COLO668 (cell line): ENCODE data around the gene TMEM100.

Experiments
- DNase-seq: peaks from one replicate; lab custom pipeline; 2025; ENCODE audit not compliant: unreplicated experiment; lab: John Stamatoyannopoulos, UW

TMEM100 gene, protein sequence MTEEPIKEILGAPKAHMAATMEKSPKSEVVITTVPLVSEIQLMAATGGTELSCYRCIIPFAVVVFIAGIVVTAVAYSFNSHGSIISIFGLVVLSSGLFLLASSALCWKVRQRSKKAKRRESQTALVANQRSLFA

DNA sequence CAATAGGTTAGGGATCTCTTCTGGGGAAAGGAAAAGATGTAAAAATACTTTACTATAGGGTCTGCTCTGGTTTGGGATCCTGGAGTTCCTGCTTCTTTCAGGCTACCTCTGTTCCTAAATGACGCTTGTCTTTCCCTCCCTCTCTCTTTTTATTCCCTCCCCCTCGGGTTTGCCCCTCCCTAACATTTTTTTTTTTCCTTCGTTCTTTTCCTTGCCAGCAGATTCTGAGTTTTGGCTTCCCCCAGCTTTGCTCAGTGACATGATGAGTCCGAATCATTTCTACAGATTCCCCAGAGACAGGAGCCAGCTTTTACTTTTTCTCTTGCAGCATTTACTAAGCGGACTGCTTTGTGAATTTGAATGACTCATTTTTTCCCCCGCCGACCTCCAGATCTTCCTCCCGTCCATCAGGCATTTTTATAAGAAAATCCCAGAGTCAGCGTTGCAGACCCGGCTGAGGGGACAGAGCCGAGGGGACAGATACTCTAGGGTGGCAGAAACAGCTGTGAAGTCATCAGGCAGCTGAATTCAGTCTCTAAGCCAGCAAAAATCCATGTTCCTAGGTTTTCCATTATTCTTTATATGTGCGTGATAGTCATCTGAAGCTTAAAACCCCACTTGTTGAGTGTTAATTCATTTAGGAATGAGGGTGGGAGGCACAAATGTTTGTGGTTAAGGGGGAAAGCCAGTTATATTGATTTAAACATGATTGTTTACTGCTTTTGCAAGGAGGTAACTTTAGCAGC lies at the start of gene TMEM100:
Gene TMEM100, minus strand, starts transcription at position 123 of the 746 bp plus-strand sequence. CDS start 1,794 bp downstream, outside the sequence.
- no peak for DNase-seq

DNA sequence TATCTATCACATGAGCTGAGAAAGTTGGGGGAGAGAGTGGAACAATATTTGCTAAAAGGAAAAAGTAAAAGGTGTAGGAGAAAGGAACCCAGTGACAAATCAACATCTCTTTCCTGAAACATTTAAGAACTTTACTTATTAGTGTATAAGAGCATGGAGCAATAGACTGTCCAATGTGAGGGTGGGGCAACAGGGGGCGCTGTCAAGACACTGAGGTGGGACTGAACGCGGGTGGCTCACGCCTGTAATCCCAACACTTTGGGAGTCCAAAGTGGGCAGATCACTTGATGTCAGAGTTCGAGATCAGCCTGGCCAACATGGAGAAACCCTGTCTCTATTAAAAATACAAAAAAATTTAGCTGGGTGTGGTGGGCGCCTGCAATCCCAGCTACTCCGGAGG lies 49.4 kb upstream of the TMEM100 start:
- DNase-seq = no peak

DNA sequence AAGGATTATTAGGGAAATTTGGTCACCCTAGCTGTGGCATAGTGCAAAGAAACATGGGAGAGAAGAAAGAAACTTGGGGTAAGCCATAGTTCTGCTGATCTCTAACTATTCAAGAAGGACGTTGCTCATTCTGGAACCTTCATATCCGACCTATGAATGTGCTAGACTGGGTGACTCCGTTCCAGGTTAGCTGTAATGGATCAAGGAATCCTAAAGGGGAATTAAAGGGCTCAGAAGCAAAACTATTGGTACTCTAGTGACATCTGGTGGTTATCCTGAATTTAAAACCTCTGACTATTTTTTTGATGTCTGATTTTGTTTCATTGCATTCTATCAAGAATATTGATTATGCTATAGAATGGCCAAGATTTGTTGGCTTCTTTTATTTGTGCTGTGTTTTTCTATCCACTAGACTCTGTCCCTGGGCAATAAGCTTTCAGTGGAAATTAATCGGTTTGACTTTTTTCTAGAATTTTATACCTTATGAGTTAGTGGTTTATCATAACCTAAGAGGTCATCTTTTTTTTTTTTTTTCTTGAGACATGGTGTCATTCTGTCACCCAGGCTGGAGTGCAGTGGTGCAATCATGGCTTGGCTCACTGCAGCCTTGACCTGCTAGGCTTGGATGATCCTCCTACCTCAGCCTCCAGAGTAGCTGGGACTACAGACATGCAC lies 47.7 kb upstream of the TMEM100 start:
- no peak for DNase-seq

DNA sequence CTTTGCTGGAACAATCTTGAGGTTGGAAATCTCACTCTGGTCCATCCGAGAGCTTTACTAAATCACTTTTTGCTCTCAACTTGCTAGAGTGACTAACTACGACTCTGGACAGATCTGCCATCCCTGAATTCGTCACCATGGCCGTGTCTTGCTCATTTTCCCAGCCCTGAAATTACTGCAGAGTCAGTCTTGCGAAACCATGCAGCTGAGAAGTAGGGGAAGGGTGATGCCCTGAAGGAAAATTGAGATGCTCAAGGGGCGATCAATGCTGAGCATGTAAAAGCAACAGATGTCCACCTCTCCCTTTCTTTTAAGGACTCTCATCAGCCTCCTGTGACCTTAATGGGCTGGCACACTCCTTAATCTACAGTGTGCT lies 46.9 kb upstream of the TMEM100 start:
- no peak for DNase-seq

DNA sequence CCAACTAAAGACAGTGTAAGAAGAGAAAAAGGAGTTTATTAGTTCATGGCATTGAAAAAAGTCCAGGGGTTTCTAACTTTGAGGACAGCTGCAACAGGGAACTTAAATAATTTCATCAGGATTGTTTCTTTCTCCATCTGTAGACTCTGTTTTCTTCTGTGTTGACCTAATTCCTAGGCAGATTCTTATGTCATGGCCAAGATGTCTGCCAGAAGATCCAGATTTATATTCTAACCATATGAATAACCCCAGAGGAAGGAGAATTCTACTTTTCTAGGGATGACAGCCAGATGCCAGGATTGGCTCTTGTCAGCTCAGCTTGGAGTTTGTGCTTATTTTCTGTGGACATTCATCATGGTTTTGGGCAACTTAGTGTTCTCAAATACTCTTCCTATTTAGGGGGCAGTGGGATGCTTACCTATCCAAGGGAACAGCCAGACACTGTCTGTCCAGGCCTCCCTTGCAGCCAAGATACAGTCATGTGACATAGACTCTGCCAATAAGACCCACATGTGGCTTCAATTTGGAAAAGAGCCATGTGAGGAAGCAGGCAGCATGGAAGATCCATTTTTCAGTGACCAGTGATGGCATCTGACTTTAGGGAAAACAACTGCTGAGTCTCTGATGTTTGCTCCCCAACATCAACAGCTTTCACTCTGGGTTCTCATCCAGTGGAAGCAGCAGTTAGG lies 46.4 kb upstream of the TMEM100 start:
- DNase-seq = no peak

DNA sequence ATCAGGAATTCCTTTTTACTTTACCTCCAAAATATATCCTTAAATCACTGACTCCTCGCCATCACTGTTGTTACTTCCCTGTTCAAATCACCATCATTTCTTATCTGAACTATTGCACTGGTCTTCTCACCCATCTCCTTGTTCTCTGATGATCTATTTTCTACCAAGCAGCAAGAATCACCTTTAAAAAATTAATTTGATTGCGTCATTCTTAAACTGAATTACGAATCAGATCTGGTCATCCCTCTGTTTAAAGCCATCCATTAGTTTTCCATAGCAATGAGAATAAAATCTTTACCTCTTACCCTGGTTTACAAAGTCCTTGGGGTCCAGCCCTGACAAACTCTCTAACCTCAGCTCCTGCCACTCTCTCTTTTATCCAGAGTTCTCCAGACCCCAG lies 42.8 kb upstream of the TMEM100 start:
- DNase-seq = no peak

DNA sequence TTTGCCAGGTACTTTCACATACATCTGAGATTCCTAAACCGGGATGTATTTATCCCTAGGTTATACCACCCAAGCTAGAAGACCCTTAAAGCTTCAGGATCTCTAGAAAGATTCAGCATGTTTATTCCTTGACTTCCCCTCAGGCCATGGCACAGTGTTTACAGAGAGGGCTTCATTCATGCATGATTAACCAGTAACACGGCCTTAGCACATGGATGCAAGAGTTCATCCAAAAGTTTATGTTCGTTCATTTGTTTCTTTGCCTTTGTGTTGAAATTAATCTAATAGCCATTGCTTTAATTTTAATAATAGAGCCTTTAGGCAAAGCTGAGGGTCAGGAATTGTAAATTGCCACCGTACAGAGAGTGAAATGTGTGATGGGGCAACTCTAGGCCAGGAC lies 41.9 kb upstream of the TMEM100 start:
- no peak for DNase-seq

DNA sequence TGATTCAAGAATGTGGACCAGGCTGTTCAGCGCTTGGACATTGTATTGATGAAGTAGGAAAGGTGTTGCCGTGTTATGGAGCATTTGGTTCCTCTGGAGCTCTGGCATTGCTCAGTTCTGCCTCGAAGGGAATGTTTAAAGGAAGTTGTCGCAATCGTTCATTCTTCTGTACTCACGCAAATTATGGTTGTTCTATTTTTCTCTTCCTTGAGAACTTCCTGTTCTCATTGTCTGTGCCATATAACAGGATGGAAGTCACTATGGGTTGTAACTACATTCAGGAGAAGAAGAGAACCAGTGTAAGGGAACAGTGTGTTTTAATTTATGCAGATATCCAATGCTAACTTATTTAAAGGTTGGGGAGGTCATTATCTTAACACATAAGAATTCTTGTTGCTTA lies 41.2 kb upstream of the TMEM100 start:
- DNase-seq = no peak

DNA sequence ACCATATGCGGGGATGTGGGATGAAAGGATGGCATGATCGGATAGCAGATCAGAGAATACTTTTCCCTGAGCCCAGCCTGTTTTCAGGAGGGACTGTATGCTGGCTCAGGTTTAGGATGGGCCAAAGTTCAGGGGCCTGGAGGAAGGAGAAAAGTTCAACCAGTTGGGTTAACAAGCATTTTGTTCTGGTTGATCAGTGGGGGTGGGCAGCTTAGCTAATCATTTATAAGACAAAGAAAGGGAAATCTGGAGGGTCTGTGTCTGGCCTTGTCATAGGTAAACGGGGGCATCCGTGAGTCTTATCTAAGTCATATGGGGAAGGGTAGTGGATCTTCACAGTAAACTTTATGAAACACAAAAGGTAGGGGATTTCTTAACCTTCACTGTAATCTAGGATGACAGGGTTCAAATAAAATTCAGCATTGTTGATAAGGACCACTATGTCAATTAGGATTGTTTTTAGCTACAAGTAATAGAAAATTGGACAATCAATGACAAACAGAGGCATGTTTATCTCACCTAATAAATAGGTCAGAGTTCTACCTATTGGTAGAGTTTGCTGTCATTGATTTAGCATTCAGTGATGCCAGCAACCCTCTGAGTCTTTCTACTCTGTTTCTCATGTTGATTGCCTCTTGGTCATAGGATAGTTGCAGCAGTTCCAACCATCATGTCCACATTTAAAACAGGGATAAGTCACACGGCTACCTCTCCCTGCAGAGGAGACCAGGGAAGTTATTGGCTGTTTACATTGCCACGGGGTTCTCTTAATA lies 39.6 kb upstream of the TMEM100 start:
- no peak for DNase-seq

DNA sequence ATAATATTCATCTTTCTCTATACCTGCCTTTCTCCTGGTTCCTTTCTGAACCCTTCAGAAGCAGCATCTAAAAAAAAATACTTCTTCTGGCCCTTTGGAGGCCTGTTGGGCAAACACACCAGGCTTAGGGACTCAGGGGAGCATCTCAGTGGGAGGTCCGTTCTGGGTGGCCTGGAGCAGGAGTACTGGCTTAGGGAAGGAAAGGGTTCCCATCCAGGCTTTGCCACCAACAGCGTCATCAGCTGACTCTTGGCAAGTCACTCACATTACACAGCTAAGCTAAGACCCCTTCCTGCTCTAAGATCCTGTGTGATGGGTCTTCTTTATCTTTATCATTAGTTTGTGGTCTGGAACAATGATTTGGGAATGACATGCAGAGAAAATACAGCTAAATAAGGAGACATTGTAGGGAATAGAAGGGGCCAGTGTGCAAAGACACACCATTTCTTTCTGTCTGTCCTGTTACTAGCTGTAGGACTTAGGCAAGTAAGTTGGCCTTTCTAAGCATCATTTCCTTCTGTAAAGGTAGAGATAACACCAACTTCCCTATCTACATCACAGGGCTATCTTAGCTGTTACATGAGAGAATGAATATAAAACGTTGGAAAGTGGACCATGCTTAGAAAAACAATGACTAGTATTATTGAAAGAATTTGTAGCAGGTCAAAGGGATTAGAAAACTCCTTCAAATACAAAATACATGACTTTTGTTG lies 38.1 kb upstream of the TMEM100 start:
- no peak for DNase-seq

DNA sequence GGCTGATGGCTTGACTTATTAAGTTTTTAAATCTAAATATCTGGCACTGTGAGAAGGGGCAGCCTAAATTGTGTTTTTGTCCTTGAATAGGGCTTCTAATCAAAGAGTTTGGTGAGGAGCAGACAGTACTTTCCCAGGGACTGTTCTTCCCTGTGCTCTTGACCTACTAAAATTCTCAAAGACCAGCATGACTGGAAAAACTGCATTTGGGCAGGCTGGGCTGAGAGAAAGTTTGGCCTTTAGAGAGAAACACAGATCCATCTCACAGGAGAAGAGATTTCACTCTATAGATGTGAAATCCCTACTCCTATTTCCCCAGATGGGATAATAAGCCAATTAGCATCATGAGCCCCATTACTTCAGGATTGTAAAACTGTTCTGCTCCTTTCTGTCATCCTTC lies 35.5 kb upstream of the TMEM100 start:
- DNase-seq = no peak

DNA sequence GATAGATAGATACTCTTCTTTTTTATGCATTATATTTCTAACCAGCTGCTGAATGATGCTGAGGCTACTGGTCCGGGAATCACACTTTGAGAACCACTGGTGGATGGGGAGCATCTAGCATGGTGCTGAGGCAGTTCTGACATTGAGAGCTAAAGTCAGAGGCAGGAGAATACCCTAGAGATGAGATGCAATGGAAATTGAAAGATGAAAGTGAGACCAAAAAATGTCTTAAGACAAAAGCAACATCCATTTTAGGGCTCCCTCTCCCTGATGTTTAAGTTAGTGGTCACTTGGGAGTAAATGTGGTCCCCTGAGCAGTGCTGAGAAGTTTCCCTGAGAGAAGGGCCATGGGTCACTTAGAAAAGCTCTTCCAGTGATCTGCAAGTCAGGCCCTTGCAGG lies 35.0 kb upstream of the TMEM100 start:
- no peak for DNase-seq

DNA sequence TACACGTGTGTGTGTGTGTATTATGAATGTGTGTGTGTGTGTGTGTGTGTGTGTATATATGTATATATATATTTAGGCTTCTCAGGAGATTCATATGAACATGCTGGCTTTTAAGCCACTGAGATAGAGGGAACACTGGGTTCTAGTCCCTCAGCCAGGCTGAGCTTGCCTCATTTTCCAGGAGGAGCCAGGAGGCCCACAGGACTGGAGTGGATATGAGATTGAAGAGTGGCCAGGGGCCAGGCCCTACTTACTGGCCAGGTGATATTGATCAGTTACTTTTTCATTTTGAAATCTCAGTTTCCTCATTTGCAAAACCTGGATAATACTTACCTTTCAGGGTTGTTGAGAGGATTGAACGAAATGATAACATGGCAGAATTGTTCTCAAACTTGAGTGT lies 34.0 kb upstream of the TMEM100 start:
- no peak for DNase-seq

DNA sequence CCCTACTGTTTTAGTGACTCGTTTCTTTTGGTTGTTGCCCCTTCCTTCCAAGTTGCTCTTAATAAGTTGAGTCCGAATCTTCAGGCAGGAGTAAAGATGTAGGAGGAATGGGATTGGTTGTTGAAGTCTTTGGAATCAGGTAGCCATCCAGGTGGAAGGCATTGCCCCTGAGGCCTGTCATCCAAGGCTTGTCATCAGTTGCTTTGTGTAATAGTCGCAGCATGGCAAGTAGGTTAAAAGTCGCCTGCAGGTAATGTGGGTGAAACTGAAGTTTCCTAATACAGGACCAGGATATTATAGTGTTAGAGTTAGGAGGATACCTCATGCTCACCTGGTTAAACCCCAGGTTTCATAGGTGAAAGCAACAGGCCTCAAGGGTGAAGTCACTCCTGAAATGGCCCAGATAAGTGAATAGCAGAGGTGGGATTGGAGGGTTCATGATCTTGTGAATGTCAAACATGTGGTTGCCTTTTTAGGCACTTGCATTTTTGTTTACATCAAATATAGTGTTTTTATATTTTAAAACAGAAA lies 29.1 kb upstream of the TMEM100 start:
- DNase-seq = no peak

DNA sequence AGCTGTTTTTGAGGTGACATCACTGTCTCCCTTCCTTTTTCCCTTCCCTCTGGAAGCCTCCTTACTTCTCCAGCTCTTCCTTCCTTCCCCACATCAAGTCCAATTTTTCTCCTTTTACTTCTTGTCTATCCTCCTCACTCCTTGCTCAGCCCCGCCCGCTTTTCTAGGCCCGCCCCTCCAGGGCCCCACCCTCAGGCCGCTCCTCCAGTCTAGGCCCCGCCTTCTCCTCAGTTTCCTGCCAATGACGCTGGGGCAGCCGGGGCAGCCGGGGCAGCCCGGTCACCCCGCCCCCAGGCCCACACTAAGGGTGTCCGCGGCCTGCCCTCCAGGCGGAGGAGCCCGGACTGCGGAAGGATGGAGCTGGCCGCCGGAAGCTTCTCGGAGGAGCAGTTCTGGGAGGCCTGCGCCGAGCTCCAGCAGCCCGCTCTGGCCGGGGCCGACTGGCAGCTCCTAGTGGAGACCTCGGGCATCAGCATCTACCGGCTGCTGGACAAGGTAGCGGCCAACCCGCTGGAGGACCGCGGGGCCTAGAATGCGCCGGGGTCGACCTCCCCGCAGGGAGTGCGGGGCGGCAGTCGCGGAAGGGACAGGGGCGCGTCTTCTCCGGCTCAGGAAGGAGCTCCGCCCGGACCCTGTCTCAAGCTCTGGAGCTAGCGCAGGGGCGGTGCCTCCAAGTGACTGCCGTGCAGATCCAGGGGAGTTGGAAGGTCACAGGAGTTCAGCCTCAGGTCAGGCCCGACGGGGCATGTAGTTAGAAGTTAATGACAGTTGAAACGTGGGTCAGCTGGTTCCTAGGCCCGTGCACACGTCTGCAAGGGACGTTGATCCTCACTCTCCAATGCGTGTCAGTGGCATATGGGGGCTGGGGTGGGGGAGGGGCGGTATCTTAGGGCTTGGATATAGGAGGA lies 28.3 kb upstream of the TMEM100 start, which contains the start of gene PCTP:
Gene PCTP, plus strand, starts transcription at position 302 of the 908 bp plus-strand sequence. Its CDS starts 53 bp downstream, at position 355.
- peak; percentile 63 for DNase-seq

DNA sequence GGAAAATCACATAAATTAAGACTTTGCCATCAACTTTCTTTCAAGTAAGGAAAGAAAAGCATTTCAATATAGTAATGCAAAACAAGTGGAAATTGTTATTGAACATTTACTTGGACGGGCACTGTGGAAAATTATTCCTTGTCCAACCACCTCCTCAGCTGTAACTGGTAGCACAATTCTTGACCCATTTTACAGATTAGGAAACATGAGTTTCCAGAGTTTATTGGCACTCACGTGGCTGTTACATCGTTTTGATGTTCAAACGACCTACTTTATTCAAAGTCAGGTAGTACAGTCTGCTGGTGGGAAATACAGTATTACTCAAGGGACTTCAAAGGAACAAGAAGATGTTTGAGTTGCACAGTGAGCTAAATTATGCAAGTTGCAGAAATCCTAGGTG lies 27.3 kb upstream of the TMEM100 start:
- DNase-seq = no peak

DNA sequence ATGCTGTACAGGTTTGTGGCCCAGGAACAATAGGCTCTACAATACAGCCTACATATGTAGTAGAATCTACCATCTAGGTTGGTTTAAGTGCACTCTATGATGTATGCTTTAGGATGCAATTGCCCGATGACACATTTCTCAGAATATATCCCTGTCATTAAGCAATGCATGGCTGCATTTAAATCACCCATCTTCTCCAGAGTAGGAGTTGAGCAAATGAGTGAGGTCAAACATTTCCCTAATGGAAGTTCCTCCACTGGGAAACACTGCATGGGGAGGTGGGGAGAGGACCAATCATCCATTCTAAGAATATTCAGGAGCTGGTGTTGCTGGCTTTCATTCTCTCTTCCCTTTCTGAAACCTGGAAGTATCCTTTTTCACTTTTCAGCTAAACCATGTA lies 26.2 kb upstream of the TMEM100 start:
- no peak for DNase-seq

DNA sequence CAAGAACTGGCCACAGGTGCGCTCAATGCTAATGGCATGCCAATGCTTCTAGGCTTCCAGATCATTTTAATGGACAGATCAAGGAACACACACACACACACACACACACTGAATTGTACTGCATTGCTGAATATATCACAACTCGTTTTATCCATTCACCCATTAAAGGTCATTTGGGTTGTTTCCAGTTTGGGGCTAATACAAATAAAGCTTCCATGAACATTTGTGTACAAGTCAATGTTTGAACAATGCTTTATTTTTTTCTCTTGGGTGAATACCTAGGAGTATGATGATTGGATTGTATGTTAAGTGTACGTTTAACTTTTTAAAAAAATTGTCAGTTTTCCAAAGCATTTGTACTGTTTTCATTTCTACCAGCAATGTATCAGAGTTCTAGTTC lies 24.5 kb upstream of the TMEM100 start:
- DNase-seq = no peak

DNA sequence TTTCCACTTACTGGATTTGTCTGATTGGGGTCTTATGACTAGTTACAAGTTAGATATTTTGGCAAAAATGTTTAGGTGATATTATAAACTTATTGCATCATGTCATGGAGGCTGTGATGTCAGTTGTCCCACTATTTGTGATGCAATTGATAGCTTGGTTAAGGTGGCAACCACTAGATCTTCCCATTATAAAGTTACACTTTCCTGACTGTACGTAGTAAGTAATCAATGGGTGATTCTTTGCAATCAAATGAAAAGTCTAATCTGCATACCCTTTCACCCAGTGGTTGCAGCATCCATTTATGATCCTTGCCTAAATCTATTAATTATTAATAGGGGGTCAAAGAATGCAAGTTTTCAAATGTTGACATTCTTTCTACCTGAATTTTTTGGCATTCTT lies 23.8 kb upstream of the TMEM100 start:
- DNase-seq = no peak
